Adipocyte (in vitro differentiated cells): ENCODE measurements around the gene CCDC12.

Experiments used
- DNase-seq: peaks from one replicate; pipeline ENCODE4 v3.0.0-alpha.2; 2015; ENCODE audit warnings: low read depth
- H3K27me3 ChIP-seq: replicated peaks from 2 replicates; pipeline ENCODE4 v1.7.0; 2013; ENCODE audit warnings: mild to moderate bottlenecking, low read length, moderate library complexity; ENCODE audit not compliant: control insufficient read depth, insufficient read depth
- H3K36me3 ChIP-seq: 2 replicates; pipeline ENCODE4 v1.7.0; 2013; ENCODE audit warnings: low read length, mild to moderate bottlenecking, moderate library complexity; ENCODE audit not compliant: control insufficient read depth, insufficient read depth, severe bottlenecking
- H3K4me1 ChIP-seq: 2 replicates; pipeline ENCODE4 v1.7.0; 2013; ENCODE audit warnings: mild to moderate bottlenecking, low read length, moderate library complexity; ENCODE audit not compliant: control insufficient read depth, insufficient read depth
- H3K4me3 ChIP-seq: 2 replicates; pipeline ENCODE4 v1.7.0; 2013; ENCODE audit warnings: mild to moderate bottlenecking, low read length, moderate library complexity
- H3K9ac ChIP-seq: 2 replicates; pipeline ENCODE4 v1.7.0; 2013; ENCODE audit warnings: mild to moderate bottlenecking, low read length, moderate library complexity
- H3K9me3 ChIP-seq: 2 replicates; pipeline ENCODE4 v1.7.0; 2013; ENCODE audit warnings: mild to moderate bottlenecking, low read length, moderate library complexity; ENCODE audit not compliant: control insufficient read depth

Gene CCDC12

GRCh38 chr3:46923559-46924350, 52.8 kb downstream of the CCDC12 start:
- Histone ChIP-seq H3K36me3 (peaks cover 89% of the 10 kb centered on the region), H3K4me1 (peaks cover 3% of the 10 kb centered on the region), H3K27me3 (no peaks in the 10 kb centered on the region), H3K4me3 (no peak overlapping the region), H3K9me3 (no peaks in the 10 kb centered on the region), H3K9ac (no peak overlapping the region)
- peak; percentile 63 for DNase-seq

DNA sequence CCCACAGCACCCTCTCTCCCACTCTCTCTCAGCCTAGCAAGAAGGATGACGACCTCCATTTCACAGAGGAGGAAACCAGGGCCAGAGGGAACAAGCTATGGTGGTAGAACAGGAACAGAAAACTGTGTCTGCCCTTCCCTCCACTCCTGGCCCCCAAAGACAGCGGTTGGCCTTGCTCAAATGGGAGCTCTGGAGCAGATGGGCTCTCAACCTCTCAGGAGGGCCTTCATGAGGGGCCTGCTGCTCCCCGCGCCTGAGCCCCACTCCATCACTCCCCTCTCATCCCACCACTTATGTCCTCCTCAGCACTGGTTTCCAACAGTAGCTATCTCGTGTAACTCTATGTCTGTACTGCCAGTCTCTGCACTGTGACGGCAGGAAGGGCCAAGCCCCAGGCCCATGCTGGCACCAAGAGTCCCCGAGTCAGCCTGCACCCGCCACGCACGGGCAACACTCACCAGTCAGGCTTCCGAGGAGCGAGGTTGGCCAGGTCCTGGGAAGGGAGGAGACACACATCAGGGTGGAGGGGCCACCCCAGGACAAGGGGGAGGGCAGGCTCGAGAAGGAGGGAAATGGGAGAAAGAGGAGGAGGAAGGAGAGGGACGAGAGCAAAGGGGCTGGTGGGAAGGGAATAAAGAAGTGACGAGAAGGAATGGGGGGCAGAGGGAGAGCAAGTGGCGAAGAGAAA, 53.5 kb downstream of the CCDC12 start:
- H3K36me3 ChIP-seq: peaks cover 89% of the 10 kb centered on the region
- H3K9me3 ChIP-seq: no peaks in the 10 kb centered on the region
- no peak overlapping the region for H3K4me3 ChIP-seq
- no peak overlapping the region for H3K9ac ChIP-seq
- no peak for DNase-seq
- no peaks in the 10 kb centered on the region for H3K27me3 ChIP-seq
- H3K4me1 ChIP-seq: peaks cover 3% of the 10 kb centered on the region

DNA sequence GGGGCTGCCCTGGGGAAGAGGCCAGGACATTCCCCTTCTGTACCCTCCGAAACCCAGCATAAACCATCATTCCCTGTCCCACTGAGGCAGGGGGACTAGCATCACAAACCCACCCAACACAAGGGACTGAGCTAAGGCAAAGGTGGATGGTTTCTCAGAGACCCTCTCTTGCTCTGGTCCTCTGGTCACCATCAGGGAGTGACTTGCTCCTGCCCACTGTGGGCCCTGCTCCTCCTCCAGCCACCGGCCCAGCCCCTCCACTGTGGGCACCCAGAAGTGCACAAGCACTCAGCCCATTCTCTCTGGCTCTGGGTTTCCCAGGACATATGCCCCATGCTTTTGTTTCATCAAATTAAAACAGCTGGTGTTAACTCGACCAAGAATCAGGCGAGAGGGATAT, 54.1 kb downstream of the CCDC12 start:
- peaks cover 93% of the 10 kb centered on the region for H3K36me3 ChIP-seq
- no peak overlapping the region for H3K4me3 ChIP-seq
- no peak overlapping the region for H3K9ac ChIP-seq
- no peak for DNase-seq
- H3K4me1 ChIP-seq: peaks cover 3% of the 10 kb centered on the region
- no peaks in the 10 kb centered on the region for H3K27me3 ChIP-seq
- peaks cover 5% of the 10 kb centered on the region for H3K9me3 ChIP-seq

DNA sequence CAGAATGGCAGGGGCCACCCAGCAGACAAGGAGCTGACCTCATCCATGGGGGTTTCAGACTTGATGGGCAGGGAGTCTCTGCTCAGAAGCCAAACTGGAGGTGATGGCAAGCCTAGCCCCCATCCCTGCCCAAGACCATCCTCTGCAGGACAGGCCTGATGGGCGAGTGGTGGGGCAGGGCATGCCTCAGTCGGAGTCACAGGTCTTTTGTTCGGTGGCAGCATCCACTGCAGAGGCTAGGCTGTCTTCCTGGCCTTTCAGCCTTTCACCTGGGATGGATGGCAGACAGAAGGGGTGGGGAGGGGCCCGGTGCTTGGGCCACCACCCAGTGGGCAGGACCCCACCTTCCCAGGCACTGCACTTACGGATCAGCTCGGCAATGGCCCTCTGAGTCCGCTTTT, 54.7 kb downstream of the CCDC12 start:
- H3K4me1 ChIP-seq: peaks cover 3% of the 10 kb centered on the region
- DNase-seq: no peak
- H3K36me3 ChIP-seq: peaks cover 98% of the 10 kb centered on the region
- peaks cover 5% of the 10 kb centered on the region for H3K9me3 ChIP-seq
- H3K9ac ChIP-seq: no peak overlapping the region
- no peaks in the 10 kb centered on the region for H3K27me3 ChIP-seq
- no peak overlapping the region for H3K4me3 ChIP-seq

- H3K9me3 ChIP-seq: peaks cover 5% of the 10 kb centered on the region
- H3K4me3 ChIP-seq: no peak overlapping the region
- H3K4me1 ChIP-seq: peaks cover 3% of the 10 kb centered on the region
- no peak for DNase-seq
- peaks cover 95% of the 10 kb centered on the region for H3K36me3 ChIP-seq
- no peaks in the 10 kb centered on the region for H3K27me3 ChIP-seq
- H3K9ac ChIP-seq: no peak overlapping the region
These were observed 55.5 kb downstream of the CCDC12 start for GRCh38 chr3:46921041-46921440.

DNA sequence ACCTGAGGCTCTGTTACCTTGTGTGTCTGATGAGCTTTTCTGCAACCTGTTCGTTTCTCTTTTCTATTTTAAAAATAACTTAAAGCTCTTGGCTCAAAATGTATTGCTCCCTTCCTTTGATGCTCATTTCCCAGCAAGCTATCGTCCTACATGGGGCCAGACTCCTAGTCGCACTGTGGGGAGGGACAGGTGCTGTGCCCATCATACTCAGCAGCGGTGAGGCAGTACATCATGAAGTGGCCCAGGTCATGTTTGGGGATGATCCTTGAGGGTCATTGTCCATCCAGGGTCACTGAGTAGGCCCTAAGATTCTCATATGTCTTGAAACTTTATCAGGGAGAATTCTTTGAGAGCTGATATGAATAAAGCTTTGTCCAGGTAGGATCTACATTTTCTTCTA, 57.9 kb downstream of the CCDC12 start:
- H3K27me3 ChIP-seq: no peaks in the 10 kb centered on the region
- H3K9ac ChIP-seq: no peak overlapping the region
- H3K9me3 ChIP-seq: peaks cover 5% of the 10 kb centered on the region
- peaks cover 73% of the 10 kb centered on the region for H3K36me3 ChIP-seq
- DNase-seq: no peak
- peaks cover 11% of the 10 kb centered on the region for H3K4me1 ChIP-seq
- H3K4me3 ChIP-seq: no peak overlapping the region

DNA sequence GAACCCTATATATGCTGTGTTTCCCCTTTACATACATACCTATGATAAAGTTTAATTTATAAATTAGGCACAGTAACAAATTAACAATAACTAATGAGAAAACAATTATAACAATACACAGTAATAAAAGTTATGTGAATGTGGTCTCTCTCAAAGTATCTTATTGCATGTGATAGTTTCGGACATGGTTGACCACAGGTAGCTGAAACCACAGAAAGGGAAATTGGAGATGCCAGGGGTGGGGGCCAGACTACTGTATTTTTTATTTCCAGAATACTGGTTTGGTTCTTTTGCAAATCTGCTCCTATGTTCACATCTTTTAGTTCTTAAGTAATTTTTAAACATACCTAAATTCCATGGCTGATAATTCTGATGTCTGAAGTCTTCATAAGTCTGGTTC, 58.3 kb downstream of the CCDC12 start:
- H3K9me3 ChIP-seq: peaks cover 5% of the 10 kb centered on the region
- DNase-seq: no peak
- peaks cover 69% of the 10 kb centered on the region for H3K36me3 ChIP-seq
- H3K4me1 ChIP-seq: peaks cover 12% of the 10 kb centered on the region
- H3K9ac ChIP-seq: no peak overlapping the region
- no peaks in the 10 kb centered on the region for H3K27me3 ChIP-seq
- H3K4me3 ChIP-seq: no peak overlapping the region

GRCh38 chr3:46917257-46917656, 59.3 kb downstream of the CCDC12 start:
- H3K36me3 ChIP-seq: peaks cover 59% of the 10 kb centered on the region
- no peak overlapping the region for H3K9ac ChIP-seq
- peaks cover 12% of the 10 kb centered on the region for H3K4me1 ChIP-seq
- no peaks in the 10 kb centered on the region for H3K27me3 ChIP-seq
- peaks cover 5% of the 10 kb centered on the region for H3K9me3 ChIP-seq
- no peak for DNase-seq
- no peak overlapping the region for H3K4me3 ChIP-seq

DNA sequence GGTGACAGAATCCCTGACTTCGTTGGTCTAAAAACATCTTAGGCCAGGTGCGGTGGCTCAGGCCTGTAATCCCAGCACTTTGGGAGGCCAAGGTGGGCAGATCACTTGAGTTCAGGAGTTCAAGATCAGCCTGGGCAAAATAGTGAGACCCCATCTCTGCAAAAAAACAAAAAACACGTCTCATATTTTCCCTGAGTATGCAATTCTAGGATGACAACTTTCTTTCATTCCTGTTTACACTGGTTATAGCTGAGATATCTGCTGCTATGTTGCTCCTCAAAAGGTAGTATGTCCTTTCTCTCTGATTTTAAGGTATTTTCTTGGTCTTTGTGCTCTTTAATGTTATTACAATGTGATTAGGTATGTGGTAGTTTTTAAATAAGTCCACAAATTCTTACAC, 59.7 kb downstream of the CCDC12 start:
- DNase-seq: no peak
- peaks cover 5% of the 10 kb centered on the region for H3K9me3 ChIP-seq
- no peak overlapping the region for H3K9ac ChIP-seq
- no peaks in the 10 kb centered on the region for H3K27me3 ChIP-seq
- no peak overlapping the region for H3K4me3 ChIP-seq
- peaks cover 12% of the 10 kb centered on the region for H3K4me1 ChIP-seq
- peaks cover 55% of the 10 kb centered on the region for H3K36me3 ChIP-seq

DNA sequence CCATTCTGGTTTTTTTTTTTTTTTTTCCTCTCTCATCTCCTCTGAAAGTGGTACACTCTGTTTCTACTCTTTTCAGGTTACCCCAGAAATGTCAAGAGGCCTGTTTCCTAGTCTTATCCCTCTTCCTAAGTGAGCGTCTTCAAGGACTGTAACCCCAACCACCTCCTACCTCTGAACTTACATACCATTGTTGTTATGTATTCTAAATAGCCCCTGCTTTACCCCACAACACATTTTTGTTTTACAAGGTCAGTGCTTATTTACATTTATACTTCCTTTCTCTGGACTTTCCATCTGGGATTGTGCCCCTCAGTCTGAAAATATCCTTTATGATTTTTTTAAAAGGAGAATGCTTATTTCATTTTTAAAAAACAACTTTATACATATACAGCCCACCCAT, 60.3 kb downstream of the CCDC12 start:
- Histone ChIP-seq H3K9me3 (peaks cover 5% of the 10 kb centered on the region), H3K27me3 (no peaks in the 10 kb centered on the region), H3K36me3 (peaks cover 50% of the 10 kb centered on the region)

GRCh38 chr3:46915297-46915822, 61.2 kb downstream of the CCDC12 start:
- Histone ChIP-seq H3K27me3 (no peaks in the 10 kb centered on the region), H3K4me3 (no peak overlapping the region), H3K9ac (no peak overlapping the region), H3K9me3 (peaks cover 5% of the 10 kb centered on the region), H3K4me1 (peaks cover 12% of the 10 kb centered on the region), H3K36me3 (peaks cover 40% of the 10 kb centered on the region)
- DNase-seq: no peak

More for the DNA sequence above, 60.3 kb downstream of the CCDC12 start:
- no peak overlapping the region for H3K9ac ChIP-seq
- no peak for DNase-seq
- H3K4me1 ChIP-seq: peaks cover 12% of the 10 kb centered on the region
- no peak overlapping the region for H3K4me3 ChIP-seq
